ENCODE results near the gene SND1. TPM values are rescaled to one million over a fixed set of nuclear protein-coding genes. Genes with fewer than 3 reads are reported as not detected.

Gene SND1
- total RNA-seq, 1 donor from 2014 or later = 201 TPM

- no peak for DNase-seq (ENCODE audit: low read depth)
These were observed 253.0 kb downstream of the SND1 start for GRCh38 chr7:127905021-127905420.

- DNase-seq (ENCODE audit: low read depth) = peak; percentile 54
These were observed 253.7 kb downstream of the SND1 start for GRCh38 chr7:127905491-127906330.

- peak; percentile 89 for DNase-seq (ENCODE audit: low read depth)
These were observed 255.4 kb downstream of the SND1 start for GRCh38 chr7:127907110-127908040.

- DNase-seq (ENCODE audit: low read depth) = no peak
These were observed 256.6 kb downstream of the SND1 start for GRCh38 chr7:127908430-127909258.

- DNase-seq (ENCODE audit: low read depth) = no peak
These were observed 257.6 kb downstream of the SND1 start for GRCh38 chr7:127909424-127910152.

- no peak for DNase-seq (ENCODE audit: low read depth)
These were observed 258.7 kb downstream of the SND1 start for GRCh38 chr7:127910670-127911069.

- DNase-seq (ENCODE audit: low read depth) = no peak
These were observed 260.0 kb downstream of the SND1 start for GRCh38 chr7:127911968-127912511.

- DNase-seq (ENCODE audit: low read depth) = no peak
These were observed 260.9 kb downstream of the SND1 start for GRCh38 chr7:127912901-127913300.

GRCh38 chr7:127913686-127914085, 261.7 kb downstream of the SND1 start:
- no peak for DNase-seq (ENCODE audit: low read depth)

GRCh38 chr7:127914693-127915092, 262.7 kb downstream of the SND1 start:
- no peak for DNase-seq (ENCODE audit: low read depth)

- no peak for DNase-seq (ENCODE audit: low read depth)
These were observed 264.7 kb downstream of the SND1 start for GRCh38 chr7:127916735-127917134.

- no peak for DNase-seq (ENCODE audit: low read depth)
These were observed 266.1 kb downstream of the SND1 start for GRCh38 chr7:127918130-127918529.

GRCh38 chr7:127920787-127921438, 268.9 kb downstream of the SND1 start:
- peak; percentile 65 for DNase-seq (ENCODE audit: low read depth)

GRCh38 chr7:127922656-127923055, 270.7 kb downstream of the SND1 start:
- DNase-seq (ENCODE audit: low read depth) = no peak

GRCh38 chr7:127924874-127925273, 272.9 kb downstream of the SND1 start:
- no peak for DNase-seq (ENCODE audit: low read depth)

GRCh38 chr7:127927348-127927696, 275.3 kb downstream of the SND1 start:
- no peak for DNase-seq (ENCODE audit: low read depth)

- no peak for DNase-seq (ENCODE audit: low read depth)
These were observed 276.2 kb downstream of the SND1 start for GRCh38 chr7:127928222-127928621.

GRCh38 chr7:127928852-127929251, 276.9 kb downstream of the SND1 start:
- DNase-seq (ENCODE audit: low read depth) = no peak

GRCh38 chr7:127930341-127931328, 278.6 kb downstream of the SND1 start:
- no peak for DNase-seq (ENCODE audit: low read depth)
